Stimulated activated CD8-positive, alpha-beta memory T cell treated with anti-CD3 and anti-CD28 coated beads, Interleukin-15, amount 100 ng/mL, for 4 hours (primary cell): ENCODE measurements around the gene ACVR2A.

Experiments used
- DNase-seq, 2 donors: peaks; one replicate each; pipeline ENCODE4 v3.0.0-alpha.2; 2020; ENCODE audit warnings: low read depth in 2 of 2

Gene ACVR2A

GRCh38 chr2:147844697-147845410 lies at the start of gene ACVR2A:
TSS of gene ACVR2A (plus strand) at chr2:147845029. CDS start at chr2:147845153, 124 bp downstream.
- DNase-seq: peak in 1 of 2 donors; percentile 0

GRCh38 chr2:147800316-147800715 lies 44.5 kb upstream of the ACVR2A start:
- DNase-seq: no peak

- DNase-seq: no peak
Observed at GRCh38 chr2:147806846-147807245, 38.0 kb upstream of the ACVR2A start.

GRCh38 chr2:147808520-147808919 lies 36.3 kb upstream of the ACVR2A start:
- no peak for DNase-seq

- DNase-seq: no peak
Observed at GRCh38 chr2:147810883-147811765, 33.7 kb upstream of the ACVR2A start.

GRCh38 chr2:147818741-147819140 lies 26.1 kb upstream of the ACVR2A start:
- no peak for DNase-seq

- no peak for DNase-seq
Observed at GRCh38 chr2:147824620-147825019, 20.2 kb upstream of the ACVR2A start.

GRCh38 chr2:147826278-147827087 lies 18.3 kb upstream of the ACVR2A start:
- no peak for DNase-seq

GRCh38 chr2:147827088-147827375 lies 17.8 kb upstream of the ACVR2A start:
- DNase-seq: no peak

GRCh38 chr2:147829106-147829505 lies 15.7 kb upstream of the ACVR2A start:
- no peak for DNase-seq

- no peak for DNase-seq
Observed at GRCh38 chr2:147836099-147836498, 8.7 kb upstream of the ACVR2A start.

- no peak for DNase-seq
Observed at GRCh38 chr2:147843391-147843863, 1.4 kb upstream of the ACVR2A start.

- DNase-seq: peak; percentile 69 to 70
Observed at GRCh38 chr2:147843864-147844696, 749 bp upstream of the ACVR2A start.

- peak in 1 of 2 donors; percentile 8 for DNase-seq
Observed at GRCh38 chr2:147845411-147845971, 662 bp downstream of the ACVR2A start.

GRCh38 chr2:147846412-147847081 lies 1.7 kb downstream of the ACVR2A start:
- no peak for DNase-seq

GRCh38 chr2:147847746-147848391 lies 3.0 kb downstream of the ACVR2A start:
- DNase-seq: no peak

- no peak for DNase-seq
Observed at GRCh38 chr2:147850838-147851237, 6.0 kb downstream of the ACVR2A start.

- no peak for DNase-seq
Observed at GRCh38 chr2:147851244-147851930, 6.6 kb downstream of the ACVR2A start.

- no peak for DNase-seq
Observed at GRCh38 chr2:147854557-147855134, 9.8 kb downstream of the ACVR2A start.
